Stimulated activated CD8-positive, alpha-beta memory T cell treated with anti-CD3 and anti-CD28 coated beads, Interleukin-7, amount 100 ng/mL, for 1 hour (primary cell): ENCODE data around the gene ZBTB4.
"Not testable (repeated sequence)": the region's sequence is repeated elsewhere in the genome, so short reads cannot be mapped to it uniquely, and the experiment has no call there.

Experiments
- DNase-seq, 2 donors: peaks; one replicate each; pipeline ENCODE4 v3.0.0-alpha.2; 2020; ENCODE audit warnings: low read depth in 2 of 2

Gene ZBTB4

DNA sequence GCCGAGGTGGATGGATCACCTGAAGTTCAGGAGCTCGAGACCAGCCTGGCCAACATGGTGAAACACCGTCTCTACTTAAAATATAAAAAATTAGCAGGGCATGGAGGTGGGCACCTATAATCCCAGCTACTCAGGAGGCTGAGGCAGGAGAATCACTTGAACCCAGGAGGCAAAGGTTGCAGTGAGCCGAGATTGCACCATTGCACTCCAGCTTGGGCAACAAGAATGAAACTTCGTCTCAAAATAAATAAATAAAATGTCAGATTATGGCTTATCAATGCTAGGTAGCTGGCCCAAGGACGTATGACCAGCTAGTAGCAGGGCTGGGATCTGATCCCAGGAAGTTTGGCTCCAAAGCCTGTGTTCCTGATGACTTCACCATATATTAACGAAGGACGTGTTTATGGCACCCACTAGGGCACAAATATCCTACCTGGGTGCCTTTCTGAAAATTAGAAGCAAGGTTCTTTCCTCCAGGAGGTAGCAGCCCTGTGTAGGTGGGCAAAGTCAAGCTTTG, 8.9 kb downstream of the ZBTB4 start:
- not testable (repeated sequence) for DNase-seq

DNA sequence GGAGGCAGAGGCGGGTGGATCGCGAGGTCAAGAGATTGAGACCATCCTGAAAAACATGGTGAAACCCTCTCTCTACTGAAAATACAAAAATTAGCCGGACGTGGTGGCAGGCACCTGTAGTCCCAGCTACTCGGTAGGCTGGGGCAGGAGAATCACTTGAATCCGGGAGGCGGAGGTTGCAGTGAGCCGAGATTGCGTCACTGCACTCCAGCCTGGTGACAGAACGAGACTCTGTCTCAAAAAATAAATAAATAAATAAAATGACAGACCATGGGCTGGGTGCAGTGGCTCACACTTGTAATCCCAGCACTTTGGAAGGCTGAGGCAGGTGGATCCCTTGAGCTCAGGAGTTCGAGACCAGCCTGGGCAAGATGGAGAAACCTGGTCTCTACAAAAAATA, 9.6 kb downstream of the ZBTB4 start:
- DNase-seq = not testable (repeated sequence)

DNA sequence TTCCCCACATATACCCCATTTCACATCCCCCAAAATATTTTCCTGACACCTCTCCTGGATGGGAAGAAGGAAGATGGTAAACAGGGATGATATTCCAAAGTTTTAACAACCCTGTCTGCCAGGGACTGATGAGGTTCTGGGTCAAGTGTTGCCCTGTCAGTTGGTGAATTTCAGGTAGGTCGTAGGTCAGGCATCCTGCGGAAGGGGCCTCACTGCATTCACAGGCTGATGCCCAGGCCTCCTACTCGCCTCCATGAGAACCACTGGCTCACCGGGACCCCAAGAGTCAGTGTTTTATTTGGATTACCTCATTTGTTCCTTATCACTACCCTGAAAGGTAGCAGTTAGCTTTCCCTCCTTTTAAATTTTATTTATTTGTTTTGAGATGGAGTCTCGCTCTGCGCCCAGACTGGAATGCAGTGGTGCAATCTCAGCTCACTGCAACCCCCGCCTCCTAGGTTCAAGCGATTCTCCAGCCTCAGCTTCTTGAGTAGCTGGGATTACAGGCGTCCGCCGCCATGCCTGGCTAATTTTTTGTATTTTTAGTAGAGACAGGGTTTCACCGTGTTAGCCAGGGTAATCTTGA, 10.5 kb downstream of the ZBTB4 start:
- DNase-seq = no peak

DNA sequence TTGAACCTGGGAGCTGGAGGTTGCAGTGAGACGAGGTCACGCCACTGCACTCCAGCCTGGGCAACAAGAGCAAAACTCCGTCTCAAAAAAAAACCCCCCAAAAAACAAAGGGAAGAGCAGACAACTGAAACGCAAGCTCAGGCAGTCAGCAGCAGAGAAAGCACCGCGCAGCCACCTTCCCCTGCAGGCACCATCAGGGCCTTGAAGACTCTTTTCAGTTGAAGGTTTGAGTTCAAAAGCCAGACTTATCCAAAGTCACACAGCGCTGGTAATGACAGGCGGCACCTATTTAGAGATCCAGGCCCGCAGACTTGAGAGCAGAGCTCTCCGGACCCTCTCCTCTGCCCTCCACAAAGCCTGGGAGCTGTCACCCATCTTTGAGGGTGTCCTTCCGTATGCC, 11.1 kb downstream of the ZBTB4 start:
- no peak for DNase-seq

DNA sequence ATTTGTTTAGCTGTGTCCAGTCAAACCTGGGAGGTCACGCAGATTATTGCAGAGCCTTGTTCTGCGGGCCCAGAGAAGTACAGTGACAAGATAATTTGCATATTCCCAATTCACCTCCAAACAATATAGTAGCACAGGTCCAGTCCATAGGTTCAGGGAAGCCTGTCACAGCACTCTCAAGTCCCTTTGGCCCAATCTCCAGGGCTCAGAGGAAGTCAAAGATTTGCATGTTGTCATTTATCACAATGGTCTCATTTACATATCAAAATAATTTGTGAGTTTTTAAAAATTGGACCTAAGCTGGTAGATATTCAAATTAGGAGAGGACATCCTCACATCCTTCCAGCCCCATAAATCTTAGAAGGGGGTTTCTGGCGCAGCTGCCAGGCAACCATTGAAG, 11.9 kb downstream of the ZBTB4 start:
- no peak for DNase-seq

DNA sequence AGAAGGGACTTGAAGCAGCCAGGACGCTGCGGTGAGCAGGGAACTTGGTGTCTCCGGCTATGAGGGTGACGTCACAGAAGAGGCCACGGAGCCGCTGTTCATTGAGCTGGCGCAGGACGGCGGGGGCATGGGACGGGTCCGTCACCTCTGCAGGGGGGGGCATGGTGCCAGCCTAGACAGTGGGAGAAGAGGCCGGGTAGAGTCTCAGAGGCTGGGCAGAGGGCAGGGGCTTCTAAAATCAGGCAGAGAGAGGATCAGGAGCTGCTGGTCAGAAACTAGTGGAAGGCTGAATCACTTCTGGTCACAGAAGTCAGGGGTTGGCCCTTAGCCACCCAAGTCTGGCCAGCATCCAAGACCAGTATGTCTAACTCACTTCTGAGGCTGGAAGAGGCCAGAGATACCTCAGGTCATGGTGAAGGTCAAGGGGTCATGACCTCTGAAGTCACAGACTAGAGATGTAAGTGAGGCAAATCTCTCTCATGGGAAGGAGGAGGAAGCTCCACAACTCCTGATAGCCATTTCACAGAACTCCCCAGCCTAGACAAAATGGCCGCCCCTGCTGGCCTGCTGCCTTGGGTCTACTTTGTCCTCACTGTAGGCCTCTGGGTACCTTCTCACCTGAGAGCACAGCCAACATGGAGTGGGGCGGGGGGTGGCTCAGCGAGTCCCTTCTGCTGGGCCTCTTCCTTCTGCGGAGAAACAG, 12.6 kb downstream of the ZBTB4 start:
- DNase-seq = no peak

DNA sequence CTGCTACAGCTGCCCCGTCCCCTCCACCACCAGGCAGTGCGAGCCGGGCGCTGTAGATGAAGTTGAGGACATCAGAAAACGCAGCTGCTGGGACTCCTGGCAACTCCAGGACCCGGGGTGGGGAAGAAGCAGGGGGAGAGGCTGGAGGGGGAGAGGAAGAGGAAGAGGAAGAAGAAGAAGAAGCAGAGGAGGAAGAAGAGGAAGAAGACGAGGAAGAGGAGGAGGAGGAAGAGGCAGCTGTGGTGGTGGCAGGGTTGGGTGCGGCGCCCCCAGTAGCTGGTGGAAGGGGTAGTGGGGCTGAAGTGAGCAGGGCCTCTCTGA, 13.2 kb downstream of the ZBTB4 start:
- DNase-seq = no peak

DNA sequence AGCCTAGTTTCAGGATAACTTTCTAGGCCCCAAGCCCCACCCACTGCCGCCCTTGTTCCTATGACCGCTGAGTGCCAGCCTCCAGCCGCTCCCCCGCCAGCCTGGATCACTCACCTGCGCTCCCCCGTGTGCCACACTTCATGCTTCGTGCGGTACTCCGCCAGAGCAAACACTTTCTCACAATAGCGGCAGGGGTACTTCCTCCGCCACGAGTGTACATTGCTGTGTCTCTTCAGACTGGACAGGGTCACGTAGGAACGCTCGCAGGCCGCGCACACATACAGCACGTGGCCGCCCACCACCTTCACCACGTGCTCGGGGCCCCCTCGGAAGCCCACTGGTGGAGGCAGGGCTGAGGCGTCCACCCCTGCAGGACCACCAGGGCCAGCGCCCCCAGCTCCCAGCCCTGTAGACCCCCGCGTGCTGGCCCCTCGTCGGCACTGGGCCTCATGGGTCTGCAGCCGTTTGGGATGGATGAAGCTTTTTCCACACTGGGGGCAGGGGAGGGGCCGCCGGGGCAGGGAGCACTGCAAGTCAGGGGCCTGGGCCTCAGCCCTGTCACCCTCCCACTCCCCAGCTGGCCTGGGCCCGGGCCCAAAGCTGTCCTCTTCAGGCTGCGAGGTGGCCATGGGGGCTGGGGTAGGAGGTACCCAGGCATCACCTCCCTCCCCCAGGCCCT, 13.7 kb downstream of the ZBTB4 start:
- DNase-seq = no peak

DNA sequence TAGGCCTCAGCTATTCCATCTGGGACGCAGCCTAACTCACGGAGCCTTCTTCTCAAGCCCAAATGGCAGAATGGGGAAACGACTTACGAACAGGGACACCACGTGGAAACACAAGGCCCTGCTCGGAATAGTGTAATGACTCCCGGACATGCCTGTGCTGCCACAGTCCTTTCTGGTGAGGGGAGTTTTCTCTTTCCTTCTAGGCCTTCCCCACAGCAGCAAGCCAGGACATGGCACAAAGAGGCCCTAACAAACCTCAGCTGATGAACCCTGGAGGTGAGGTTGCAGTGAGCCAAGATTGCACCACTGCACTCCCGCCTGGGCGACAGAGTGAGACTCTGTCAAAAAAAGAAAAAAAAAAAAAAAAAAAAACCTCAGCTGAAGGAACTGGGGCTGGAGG, 15.3 kb downstream of the ZBTB4 start:
- no peak for DNase-seq

DNA sequence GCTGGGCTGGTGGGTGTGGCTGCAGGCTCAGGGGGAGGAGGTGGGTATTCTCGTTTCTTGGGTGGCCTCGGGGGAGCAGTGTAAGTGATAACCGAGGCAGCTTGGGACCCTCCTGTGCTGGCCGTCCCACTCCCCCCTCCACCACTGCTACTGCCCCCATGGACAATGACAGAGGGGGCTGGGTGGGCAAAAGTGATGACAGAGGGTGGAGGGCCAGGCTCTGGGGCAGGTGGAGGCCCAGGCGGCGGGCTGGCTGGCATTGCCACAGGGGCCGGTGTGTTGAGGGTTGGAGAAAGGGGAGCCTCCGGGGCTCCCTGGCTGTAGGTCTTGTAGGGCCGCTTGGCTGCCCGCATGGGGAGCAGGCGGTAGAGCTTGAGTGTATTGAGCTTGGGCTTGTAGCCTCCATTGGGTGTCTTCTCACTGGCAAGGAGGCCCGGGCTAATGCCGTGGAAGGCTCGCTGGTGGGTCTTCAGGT, 16.0 kb downstream of the ZBTB4 start:
- DNase-seq = no peak

DNA sequence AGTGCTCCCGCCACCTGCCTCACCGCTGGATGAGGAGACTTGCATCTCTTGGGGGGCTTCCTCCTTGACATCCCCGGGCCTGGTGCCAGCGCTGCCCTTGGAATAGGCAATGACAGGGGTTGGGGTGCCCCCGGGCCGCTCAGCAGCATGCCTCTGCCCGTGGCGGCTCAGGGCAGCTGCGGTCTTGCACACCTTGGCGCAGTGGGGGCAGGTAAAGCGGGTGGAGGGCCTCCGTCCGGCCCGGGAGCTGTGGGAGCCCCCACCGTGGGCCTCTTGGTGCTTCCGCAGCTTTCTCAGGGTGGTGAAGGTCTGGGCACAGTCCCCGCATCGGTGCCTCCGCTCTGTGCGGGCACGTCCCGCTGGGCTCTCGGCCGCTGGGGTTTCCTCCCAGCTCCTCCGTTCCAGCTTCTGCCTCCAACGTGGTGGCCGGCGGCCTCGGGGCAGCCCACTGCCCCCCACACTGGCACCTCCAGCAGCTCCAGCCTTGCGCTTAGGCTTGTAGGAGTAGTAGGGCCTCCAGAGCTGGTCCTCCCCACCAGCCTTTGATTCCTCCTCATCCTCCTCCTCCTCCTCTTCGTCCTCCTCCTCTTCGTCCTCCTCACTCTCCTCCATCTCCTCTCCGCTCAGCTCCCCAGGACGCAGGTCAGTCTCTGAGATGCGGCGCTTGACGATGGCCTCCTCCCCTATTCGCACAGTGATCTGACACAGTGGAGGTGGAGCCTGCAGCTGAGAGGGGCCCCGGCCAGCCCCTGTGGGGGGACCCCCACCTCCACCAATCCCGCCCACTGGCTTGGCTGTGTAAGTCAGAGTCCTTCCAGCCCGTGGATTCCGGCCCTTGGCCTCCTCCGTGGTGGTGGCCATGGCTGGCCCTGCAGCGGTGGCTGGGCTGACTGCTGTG, 16.7 kb downstream of the ZBTB4 start:
- no peak for DNase-seq

DNA sequence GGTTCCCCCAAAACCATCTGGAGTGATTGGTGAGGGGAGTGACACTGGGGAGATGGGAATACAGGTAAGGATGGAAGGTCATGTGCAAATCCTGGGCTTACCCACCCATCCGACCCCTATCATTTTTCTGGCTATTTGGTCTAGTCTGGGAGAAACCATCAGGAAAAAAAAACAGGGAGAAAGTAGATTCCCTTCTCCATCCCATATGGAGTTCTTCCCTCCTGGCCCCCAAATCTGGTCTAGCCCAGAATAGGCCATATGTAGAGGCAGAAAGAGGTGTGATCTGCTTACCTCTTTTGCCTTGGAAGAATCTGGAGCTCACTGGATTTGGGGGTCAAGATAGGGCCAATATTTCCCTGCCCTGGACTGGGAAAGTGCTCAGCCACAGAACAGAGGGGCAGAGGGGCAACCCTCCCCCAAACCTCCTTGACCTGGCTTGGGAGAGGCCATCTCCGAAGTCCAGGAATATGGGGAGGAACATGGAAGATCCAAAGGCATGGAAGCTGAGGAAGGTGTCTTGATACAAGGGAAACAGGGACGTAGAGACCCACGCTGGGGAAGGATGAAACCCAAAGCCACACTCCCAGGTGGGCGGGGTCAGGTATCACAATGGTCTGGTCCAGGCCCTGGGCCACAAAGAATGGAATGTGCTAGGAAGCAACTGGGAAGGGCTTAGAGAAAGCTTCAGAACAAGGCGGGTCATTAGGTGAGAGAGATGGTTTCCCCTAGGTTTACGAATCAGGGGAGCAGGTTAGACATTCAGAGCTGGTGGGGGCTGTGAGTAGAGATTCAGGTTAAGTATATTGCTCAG, 18.4 kb downstream of the ZBTB4 start:
- DNase-seq = no peak

DNA sequence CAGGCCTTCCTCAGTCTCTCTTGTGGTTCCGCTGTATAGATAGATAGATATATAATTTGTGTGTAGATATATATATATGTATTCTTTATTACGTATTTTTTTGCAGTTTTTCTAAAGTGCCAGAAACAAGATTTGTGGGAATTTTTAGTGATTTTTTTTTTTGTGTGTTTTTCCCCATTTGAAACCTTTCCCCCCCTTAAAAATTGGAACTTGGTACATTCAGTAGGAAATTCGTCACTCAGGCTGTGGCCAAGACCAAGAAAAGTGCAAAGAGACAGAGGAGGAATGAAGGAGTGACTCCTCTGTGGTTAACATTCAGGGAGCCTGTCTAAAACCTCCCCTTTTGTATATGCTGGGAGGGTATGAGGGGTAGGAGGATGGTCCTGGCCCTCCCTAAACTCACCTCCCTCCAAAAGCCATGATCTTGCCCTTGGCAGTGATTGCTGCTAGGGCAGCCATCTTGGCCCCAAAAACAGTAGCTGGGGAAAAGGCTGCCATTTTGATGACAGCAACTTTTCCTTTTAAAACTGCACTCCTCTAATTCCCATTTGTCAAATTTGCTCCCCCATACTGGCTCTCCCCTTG, 19.4 kb downstream of the ZBTB4 start:
- DNase-seq = no peak

DNA sequence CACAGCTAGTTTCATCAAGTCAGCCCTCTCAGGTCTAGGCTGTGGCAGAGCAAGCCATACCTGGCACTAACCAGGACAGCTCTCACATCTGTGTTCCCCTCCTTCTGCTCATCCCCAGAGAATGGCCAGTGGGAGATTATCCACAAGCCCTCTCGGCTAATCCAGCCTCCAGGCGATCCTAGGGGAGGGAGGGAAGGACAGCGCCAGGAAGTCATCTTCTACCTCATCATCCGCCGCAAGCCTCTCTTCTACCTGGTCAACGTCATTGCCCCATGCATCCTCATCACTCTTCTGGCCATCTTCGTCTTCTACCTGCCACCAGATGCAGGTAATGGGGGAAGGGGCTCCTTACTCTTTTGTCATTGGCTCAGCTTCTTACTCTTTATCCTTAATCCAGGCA, 31.0 kb downstream of the ZBTB4 start:
- DNase-seq = no peak

DNA sequence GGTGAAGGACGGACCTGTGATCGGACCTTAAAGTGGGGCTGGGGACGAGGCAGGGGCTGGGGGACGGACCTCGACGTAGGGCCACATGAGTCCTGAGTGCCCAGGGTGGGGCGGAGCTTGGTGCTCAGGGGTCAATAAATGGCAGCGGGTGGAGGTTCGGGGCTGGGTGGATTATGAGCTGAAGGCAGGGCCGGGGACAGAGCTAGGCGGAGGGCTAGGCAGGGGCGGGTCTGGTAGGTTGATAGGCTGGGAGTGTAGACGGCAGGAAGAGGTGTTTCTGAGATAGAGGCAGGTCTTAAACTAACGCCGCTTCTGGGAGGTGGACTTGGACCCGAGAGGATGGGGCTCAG, 33.8 kb downstream of the ZBTB4 start:
- peak in 1 of 2 donors; percentile 15 for DNase-seq

DNA sequence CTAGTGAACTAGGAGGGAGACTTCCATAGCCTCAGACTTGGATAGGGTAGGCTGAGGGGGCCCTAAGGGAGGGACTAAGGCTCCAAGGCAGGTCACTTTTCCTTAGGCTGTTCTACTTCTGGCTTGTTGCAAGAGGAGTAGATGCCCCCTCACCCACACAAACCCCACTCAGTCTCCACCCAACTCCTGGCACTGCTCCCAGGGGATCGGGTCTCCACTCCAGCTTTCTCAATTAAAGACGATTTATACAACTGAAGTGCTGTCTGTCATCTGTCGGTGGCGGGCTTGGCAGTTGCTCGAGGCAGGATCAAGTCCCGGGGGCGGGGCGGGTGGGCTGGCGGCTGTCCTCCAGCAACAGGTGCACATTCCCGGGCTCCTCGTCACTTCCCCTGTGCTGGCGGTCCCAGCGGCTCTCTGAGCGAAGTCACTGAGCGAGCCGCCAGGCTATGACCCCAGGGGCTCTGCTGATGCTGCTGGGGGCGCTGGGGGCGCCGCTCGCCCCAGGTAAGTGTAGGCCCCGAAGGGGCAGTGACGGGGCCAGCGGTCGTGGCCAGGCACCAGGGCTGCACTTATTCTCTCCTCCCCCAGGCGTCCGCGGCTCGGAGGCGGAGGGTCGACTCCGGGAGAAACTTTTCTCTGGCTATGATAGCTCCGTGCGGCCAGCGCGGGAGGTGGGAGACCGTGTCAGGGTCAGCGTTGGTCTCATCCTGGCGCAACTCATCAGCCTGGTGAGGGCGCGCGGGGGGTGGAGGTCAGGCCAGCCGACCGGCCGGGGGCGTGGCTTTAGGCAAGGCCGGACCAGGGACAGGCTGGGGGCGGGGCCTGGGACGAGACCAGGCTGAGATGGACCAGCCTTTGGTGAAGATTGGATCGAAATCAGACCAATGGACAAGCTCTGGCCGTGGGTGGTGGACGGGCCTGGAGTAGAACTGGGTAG, 34.5 kb downstream of the ZBTB4 start, which contains the start of gene CHRNB1:
TSS of gene CHRNB1 (plus strand) at position 380 of the 937 bp plus-strand sequence. CDS start at position 447, 67 bp downstream.
- no peak for DNase-seq

DNA sequence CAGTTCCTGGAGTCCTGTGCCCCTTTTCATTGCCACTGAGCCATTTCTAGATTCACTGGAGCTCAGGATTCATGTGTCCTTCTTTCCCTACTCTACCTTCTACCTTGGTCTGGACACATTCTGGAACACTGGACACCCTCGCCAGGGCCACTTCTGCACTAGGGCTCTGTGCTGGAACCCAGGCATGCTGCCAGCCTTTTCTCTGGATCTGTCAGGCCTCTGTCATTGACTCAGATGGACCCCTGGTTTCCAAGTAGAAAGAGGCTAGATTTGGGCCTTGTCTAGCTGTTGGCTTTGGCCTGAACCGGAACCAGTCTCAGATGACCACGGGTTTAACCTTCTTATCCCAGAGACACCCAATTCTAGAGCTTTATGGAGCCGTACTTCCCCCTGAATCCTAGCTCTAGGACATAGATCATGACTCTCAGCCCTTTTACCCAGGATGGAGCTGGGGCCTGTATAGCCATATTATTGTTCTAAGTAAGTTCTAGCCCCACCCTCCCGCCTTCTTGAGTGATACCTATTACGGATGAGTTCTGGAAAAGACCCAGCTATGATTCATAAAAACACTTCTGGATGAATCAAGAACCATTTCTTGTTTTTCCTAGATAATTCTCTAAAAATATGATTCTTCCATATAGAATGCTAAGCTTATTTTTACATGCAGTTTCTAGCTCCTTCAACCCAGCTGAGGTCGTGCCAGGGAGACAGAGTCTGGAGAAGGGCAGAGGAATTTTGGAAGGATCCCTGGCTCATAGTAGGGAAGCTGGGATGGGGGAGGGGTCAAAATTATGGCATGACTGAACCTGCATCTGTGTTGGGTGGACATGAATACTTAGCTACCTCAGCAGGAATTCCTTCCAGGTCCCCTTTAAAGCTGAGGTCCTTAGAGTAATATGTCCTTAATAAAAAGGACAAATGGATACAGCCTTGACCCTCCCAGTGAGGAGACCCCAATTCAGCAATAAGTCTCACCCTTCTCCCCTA, 35.6 kb downstream of the ZBTB4 start:
- no peak for DNase-seq

DNA sequence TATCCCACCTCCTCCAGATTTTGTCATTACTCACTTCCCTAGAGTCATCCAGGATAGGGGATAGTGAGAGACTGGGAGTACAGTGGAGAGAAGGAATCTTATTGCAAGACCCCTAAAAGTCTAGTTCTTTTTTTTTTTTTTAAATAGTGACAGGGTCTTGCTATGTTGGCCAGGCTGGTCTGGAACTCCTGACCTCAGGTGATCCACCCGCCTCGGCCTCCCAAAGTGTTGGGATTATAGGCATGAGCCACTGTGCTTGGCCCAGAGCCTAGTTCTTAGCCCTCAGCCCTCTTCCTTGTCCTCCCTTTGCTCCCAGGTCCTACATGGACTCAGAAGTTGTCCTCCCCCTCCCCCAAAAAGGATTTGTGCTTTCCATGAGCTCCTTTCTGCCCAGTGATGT, 37.3 kb downstream of the ZBTB4 start:
- DNase-seq = no peak
